Islet precursor cell (in vitro differentiated cells): ENCODE results near the gene PDK4.
"Not testable (repeated sequence)": the region's sequence is repeated elsewhere in the genome, so short reads cannot be mapped to it uniquely, and the experiment has no call there.

Experiments
- DNase-seq: peaks from one replicate; pipeline ENCODE4 v3.0.0-alpha.2; 2018

PDK4 gene

DNA sequence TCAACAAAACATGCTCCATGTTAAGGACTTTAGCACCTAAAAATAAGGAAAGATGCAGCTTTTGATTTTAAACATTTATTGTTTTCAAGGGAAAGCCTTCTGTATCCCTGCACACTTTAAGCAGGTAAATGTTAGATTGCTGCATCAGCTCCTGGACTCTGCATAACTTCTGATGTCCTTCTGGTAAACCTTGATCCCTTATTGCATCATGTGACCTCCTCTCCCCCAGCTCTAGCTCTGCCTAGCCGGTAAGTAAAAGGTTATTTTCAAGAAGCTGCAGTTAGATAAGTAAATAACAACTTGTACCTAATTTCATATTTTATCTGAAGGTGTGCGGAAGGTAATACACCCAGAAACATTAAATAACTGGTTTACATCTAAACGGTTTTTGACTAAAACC is 37.5 kb downstream of the PDK4 start:
- no peak for DNase-seq

DNA sequence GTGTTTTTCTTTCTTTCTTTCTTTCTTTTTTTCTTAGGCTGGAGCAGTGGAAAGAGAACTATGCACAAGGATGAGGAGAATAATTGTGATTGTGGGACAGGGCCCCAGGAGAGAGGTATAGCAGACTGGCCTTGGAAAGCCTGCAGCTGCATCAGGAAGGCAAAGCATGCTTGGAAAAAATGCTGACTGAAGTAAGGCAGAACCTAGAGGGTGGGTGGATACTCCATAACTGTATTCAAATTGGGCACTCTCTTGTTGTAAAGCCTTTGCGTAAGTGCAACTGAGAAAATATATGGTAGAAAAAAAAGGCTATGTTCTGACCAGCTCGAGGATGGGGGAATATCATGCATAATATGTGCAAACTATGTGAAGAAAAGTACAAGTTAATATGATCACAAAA is 39.5 kb downstream of the PDK4 start:
- DNase-seq: no peak

DNA sequence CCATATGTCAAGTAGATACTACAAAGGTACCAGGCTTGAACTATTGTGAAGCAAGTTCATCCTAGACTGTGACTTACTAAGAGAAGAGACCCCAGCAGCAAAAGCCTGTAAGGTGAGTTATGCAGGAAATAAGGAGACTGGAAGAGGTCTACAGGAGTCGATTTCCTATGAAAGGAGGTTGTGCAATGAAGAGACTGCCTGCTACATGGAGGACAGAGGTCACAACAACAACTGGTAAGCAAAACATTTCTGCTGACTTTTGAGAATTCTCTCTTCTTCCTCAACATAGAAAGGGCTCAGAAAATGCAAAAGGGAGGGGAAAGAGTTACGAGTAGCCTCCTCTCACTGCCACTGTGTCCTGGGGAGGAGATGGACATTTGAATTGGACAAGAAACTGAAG is 42.4 kb downstream of the PDK4 start:
- no peak for DNase-seq

DNA sequence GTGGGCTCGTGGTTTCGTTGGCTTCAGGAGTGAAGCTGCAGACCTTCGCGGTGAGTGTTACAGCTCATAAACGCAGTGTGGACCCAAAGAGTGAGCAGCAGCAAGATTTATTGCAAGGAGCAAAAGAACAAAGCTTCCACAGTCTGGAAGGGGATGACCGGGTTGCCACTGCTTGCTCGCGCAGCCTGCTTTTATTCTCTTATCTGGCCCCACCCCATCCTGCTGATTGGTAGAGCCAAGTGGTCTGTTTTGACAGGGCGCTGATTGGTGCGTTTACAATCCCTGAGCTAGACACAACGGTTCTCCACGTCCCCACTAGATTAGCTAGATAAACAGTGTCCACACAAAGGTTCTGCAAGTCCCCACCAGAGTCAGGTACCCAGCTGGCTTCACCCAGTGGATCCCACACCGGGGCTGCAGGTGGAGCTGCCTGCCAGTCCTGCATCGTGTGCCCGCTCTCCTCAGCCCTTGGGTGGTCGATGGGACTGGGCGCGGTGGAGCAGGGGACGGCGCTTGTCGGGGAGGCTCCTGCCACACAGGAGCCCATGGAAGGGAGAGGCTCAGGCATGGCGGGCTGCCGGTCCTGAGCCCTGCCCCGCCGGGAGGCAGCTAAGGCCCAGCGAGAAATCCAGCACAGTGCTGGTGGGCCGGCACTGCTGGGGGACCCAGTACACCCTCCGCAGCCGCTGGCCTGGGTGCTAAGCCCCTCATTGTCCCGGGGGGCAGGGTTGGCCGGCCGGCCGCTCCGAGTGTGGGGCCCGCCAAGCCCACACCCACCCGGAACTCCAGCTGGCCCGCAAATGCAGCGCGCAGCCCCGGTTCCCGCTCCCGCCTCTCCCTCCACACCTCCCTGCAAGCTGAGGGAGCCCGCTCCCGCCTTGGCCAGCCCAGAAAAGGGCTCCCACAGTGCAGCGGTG is 44.0 kb downstream of the PDK4 start:
- DNase-seq: not testable (repeated sequence)

DNA sequence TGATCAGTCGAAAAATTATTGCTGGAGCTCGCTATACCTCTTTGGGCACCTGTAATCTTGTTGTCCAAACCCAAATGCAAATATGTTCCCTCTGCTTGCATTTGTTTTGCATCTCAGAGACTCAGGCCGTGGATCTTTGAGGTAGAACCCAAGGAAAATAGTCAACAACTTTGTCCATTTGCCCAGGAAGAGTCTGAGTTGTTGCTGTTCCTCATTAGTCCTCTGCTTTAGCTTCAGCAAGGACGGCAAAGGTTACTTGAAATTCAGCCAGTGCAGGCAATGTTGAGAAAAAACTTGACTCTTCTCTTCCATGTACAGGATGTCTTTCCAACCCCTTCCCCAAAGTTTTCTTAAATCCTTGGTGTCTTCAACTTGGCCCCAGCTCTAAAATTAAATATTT is 45.8 kb downstream of the PDK4 start:
- DNase-seq: no peak

DNA sequence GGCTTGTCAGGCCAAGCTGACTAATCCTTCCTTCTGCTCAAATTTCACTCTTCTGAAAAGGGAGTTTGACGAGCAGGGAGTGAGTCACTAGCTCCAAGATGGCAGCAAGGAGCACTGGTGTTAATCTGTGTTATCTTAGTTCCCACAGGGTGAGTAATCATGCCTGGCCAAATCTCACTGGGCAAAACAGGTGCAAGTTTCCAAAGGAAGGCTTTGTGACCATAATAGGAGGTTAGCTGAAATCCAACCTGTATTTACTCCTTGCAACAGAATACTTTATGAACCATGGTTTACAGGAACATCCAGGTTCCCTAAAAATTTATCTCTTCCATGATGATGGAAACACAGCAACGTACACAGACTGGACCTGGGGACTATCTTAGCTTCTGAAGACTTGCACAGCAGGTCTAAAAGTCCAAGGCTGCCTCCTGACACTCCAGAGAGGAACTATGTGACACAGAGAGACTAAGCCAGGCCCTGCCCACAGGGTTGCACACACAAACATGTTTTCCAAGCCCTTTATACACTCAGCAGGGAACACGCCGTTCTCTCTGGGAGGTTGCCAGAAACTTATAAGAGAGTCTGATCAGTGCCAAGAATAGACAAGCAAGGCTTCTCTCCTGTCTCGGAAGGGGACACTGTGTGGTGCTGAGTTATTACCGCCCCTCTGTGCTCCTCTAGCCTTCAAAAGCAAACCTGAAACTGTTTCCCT is 46.3 kb downstream of the PDK4 start:
- peak; percentile 91 for DNase-seq

DNA sequence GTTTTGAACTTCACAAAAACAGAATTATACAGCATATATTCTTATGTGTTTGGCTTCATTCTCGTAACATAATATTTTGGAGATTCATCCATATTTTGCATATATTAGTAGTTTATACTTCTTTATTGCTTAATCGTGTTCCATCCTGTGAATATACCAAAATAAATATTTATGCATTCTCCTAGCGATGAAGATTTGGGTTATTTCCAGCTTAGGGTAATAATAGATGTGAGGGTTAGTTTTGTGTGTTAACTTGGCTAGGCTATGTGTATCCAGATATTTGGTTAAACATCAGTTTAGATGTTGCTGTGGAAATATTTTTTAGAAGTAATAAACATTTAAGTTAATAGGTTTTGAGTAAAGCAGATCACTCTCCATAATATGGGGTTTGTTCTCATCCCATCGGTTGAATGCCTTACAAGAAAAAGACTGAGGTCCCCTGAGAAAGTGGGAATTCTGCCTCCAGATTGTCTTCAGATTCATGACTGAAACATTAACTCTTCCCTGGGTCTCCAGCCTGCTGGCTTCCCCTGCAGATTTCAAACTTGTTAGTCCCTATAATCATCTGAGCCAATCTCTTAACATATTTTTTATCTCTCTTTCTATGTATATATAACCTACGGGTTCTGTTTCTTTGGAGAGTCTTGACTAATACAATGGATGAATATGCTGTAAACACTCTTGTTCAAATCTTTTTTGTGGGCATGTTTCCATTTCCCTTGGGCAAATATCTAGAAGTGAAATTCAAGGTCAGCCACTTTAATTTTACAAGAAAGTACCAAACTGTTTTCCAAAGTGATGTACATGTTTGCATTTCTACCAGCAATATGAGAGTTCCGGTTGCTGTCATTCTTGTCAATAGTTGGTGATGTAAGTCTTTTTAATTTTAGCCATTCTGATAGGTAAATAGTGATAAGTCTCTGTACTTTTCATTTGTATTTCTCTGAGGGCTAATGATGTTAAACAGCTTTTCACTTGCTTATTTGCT is 48.7 kb downstream of the PDK4 start:
- DNase-seq: no peak

DNA sequence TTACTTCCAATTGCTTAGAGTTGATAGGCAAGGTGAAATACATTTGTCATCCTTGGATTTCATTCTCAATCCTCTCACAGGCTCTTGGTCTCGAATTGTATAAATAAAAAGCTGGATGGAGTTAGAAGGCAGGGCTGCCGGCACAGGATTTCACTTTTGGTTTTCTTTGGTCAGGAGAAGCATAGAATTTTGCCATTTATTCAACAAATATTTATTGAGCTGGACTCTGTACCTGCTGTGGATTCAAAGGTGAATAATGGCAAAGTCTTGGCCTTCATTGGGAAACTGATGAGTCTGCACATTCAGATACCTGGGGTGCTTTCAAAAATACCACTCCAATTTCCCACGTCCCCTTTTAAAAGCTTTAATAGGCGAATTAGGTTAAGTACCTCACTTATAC is 49.7 kb downstream of the PDK4 start:
- no peak for DNase-seq

DNA sequence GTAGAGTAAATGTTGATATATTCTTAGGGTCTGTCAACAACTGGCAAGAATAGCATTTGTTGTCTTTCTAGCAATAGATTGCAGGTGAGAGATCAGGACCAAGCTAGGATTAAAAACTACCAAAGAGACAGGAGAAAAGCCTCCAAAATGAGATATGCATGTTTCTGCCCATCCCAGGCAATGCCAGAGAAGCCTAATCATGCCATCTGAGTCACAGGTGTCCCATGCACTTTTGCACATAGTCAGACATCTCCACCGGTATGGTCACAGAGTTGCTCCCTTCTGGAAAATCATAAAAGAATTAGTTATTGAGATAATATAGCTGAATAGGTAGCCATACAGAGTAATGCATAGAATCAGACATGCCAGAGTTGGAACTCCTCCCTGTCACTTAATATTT is 50.6 kb downstream of the PDK4 start:
- no peak for DNase-seq

DNA sequence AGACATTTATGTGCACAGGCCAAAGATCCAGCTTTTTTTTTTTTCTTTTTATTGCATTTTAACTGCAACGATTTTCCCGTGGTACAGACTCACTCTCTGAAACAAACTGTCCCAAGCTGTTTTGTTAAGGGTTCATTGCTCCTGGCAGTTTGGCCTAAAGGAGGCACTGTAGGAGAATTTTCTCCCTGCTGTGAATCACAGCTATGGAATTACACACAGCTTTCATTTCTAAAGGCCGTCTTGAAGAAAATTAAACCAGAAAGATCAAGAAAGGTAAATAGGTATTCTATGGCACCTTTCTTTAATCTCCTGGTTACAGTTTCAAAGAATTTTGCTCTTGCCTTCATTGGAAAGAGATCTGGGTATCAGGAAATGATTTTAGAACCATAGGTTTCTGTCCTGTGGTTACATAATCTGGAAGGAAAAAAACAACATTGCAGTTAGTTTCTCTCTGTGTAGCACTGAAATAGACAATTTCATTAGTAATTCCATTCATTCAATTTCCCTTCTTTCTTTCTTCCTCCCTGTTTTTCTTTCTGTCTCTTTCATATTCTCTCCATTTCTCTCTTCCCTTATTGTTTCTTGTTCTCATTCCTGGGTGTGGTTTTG is 51.2 kb downstream of the PDK4 start:
- DNase-seq: peak; percentile 65

DNA sequence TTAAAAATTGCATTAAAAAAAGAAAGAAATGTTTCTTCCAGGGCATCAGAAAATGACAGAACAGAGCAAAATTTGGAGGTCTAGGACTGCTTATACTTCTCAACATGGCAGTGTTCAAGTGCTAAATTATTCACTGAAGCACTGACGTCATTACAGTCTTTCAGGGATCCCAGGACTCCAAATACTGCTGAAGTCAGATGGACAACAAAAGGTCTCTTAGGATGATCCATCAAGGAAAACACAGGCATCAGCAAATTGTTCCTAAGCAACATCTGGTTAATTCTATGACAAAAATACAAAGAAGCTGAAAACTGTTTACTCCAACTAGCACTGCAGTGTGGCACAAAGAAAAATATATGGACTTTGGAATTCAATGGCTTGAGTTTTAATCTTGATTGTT is 52.1 kb downstream of the PDK4 start:
- no peak for DNase-seq

DNA sequence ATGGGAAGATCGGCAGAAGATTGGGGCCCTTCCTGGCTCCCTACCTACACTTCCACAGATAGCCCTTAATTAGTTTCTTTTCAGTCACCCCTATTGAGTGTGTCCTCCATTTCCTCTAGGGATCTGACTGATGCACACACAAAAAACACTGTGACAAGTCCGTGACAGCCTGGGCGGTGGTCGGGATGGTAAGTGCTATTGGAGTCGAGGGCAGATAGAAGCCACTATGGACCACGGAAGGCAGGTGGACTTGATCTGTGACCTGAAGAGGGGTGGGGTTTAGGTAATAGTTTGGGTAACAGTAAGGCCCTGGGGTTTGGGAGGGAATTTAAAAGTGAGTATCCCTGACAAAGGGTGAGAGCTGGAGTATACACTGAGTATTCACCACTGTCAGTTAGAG is 53.0 kb downstream of the PDK4 start:
- no peak for DNase-seq

DNA sequence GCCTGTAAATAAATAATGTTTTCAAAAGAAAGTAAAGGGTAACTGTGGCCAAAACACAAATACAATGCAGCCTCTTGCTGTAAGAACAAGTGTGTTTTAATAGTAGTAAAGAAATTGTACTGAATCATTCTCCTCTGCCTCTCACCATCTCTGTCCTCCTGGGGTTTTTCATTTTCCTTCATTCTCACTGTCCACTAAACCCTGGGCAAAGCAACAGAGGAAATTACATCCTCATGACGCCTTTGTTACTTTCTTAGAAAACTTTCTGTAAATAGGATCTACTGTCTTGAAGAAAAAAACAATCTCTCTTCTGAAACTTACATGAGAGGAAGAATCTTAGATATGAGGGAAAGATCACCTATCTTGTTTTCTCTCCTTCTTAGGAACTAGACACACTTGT is 56.0 kb downstream of the PDK4 start:
- no peak for DNase-seq

DNA sequence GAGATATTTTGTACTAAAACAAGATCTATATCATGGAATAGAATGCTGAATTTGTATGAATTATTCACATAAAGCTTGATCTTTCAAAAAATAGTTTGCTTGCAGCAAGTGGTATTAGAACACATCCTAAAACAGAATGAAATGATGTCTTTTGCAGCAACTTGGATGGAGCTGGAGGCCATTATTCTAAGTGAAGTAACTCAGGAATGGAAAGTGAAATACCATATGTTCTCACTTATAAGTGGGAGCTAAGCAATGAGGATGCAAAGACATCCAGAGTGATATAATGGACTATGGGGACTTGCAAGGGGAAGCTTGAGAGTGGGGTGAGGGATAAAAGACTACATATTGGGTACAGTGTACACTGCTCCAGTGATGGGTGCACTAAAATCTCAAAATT is 56.9 kb downstream of the PDK4 start:
- DNase-seq: no peak

DNA sequence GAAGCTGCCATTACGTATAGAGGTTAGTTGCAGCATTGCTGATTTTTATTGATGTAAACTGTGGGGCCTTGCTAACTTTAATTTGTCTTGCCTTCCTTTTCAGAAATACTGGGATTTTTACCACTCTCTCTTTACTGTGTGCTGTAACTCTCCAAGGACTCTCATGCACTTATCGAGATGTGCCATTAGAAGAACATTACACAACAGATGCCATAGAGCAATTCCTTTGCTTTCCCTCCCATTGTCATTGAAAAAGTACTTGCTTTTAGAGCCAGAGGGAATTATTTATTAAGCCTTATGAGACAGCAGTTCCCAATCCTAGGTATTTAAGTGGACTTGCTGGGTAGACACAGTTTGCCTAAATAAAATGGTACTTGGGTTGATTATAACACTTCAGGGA is 58.8 kb downstream of the PDK4 start:
- no peak for DNase-seq

DNA sequence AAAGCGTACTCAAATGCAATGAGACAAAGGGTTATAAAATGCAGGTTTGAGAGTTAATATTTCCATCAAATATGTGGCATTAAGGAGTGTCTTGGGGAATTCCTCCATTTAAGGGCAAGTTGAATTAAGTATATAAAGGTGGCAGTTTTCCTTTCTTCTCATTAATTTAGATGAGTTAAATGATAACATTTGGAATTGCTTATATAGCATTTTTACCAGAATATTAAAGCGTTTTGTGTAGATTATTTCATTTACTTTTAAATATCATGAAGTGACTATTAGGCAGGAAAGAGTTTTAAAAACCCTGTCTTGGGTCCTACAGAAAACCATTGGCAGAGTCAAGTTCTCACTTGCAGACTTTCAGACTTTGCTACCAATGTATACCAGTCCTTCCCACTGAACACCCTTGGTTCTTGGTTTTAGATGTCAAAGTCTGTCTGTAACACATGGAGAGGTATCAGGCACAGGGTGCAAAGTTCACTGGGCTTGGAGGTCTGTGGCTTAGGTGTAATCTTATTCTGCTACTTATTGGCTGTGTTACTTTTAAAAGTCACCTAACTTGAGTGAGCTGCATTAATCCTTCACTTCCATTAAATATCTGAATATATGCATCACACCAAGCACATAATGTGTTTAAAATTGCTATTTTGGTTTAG is 59.5 kb downstream of the PDK4 start:
- DNase-seq: no peak

DNA sequence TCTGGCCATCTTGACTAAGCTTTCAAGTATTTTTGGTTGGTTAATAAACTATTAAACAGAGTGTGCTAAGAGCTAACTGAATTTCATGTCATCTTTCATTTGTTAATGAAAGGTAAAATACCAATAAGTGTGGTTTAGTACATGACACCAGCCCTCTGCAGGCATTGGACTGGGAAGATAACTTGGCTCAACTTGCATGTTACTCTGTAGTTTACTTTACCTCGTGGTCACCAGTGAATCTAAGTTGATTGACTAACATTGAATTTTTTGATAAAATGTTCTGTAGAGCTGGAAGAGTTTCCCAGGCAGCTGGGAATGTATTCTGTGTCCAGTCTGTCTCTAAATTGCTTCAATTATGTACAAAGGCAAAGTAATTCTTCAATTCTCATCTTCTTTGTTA is 60.7 kb downstream of the PDK4 start:
- DNase-seq: no peak

DNA sequence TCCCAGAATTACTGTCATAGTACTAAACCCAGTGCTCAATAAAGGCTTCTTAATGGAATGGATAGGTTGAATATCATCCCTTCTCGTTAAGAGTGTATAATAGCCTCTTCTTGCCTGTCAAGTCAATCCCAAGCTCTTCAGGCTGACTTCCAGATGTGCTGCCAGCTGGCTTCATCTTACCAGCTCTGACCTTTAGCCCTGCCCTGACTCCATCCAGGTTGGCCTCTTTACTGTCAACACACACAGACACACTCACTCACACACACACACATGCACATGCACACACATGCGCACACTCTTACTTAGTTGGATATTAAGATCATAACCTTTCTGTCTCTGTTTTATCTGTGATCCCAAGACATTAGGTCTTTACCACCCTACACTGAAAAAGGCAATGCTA is 61.5 kb downstream of the PDK4 start:
- DNase-seq: no peak
